OCI-LY3 (cell line): ENCODE data around the gene TYRO3.

Source experiments
- EZH2phosphoT487 ChIP-seq: fragments of 200-600 bp; shearing (Covaris generic); IDR thresholded peaks from 2 replicates; pipeline ENCODE4 v1.6.1; 2018; ENCODE audit warnings: antibody characterized with exemption, mixed run types, low read depth
- TF ChIP-seq, protein P1 (sequence below): fragments of 200-600, 300-600 bp; sonication (generic); IDR thresholded peaks from 2 replicates; pipeline ENCODE4 v1.5.1; 2014; ENCODE audit warnings: antibody characterized with exemption, low read length, low read depth

DNA sequence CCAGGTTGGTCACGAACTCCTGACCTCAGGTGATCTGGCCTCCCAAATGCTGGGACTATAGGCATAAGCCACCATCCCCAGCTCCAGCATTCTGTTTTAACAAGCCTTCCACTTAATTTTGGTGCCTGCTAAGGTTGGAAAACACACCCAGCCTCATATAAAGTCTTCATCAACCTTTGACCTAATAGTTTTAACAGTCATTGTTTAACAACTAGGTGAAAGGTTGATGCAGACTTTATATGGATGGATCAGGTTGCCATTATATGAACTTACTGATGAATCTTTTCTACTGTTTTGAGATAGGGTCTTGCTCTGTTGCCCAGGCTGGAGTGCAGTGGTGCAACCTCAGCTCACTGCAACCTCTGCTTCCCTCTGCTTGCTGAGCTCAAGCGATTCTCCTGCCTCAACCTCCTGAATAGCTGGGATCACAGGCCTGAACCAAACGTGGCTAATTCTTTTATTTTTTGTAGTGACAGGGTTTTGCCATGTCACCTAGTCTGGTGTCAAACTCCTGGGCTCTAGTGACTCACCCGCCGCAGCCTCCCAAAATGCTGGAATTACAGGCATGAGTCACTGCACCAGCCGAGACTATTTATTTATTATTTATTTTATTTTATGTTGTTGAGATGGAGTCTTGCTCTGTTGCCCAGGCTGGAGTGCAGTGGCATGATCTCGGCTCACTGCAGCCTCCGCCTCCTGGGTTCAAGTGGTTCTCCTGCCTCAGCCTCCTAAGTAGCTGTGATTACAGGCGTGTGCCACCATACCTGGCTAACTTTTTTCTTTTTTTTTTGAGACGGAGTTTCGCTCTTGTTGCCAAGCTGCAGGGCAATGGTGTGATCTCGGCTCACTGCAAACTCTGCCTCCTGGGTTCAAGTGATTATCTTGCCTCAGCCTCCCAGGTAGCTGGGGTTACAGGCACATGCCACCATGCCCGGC is 11.9 kb upstream of the TYRO3 start:
- TF ChIP-seq, protein P1, sequence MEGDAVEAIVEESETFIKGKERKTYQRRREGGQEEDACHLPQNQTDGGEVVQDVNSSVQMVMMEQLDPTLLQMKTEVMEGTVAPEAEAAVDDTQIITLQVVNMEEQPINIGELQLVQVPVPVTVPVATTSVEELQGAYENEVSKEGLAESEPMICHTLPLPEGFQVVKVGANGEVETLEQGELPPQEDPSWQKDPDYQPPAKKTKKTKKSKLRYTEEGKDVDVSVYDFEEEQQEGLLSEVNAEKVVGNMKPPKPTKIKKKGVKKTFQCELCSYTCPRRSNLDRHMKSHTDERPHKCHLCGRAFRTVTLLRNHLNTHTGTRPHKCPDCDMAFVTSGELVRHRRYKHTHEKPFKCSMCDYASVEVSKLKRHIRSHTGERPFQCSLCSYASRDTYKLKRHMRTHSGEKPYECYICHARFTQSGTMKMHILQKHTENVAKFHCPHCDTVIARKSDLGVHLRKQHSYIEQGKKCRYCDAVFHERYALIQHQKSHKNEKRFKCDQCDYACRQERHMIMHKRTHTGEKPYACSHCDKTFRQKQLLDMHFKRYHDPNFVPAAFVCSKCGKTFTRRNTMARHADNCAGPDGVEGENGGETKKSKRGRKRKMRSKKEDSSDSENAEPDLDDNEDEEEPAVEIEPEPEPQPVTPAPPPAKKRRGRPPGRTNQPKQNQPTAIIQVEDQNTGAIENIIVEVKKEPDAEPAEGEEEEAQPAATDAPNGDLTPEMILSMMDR: no peak
- TF ChIP-seq EZH2phosphoT487: no peak
